Lung (tissue), 12 donors: ENCODE measurements around the gene RARA. TPM values are rescaled to one million over a fixed set of nuclear protein-coding genes. Genes with fewer than 3 reads are reported as not detected.
"Not testable (repeated sequence)": the region's sequence is repeated elsewhere in the genome, so short reads cannot be mapped to it uniquely, and the experiment has no call there.

Experiments used
- ATAC-seq: fragments of 200-7000 bp; cut with Tn5 transposase; one replicate; pipeline ENCODE4 v1.9.1; 2020; ENCODE audit warnings: moderate number of reproducible peaks; ENCODE audit not compliant: insufficient read depth, low FRiP score
- DNase-seq, 3 donors: peaks; one replicate each; pipeline ENCODE4 v3.0.0-alpha.2; 2013 to 2017
- H3K27ac ChIP-seq, 2 donors: one replicate each; pipeline ENCODE4 v1.5.1; 2013; ENCODE audit warnings: mild to moderate bottlenecking in 2 of 2, moderate library complexity in 2 of 2, control low read depth in 1 of 2, inconsistent platforms in 1 of 2, low read depth in 1 of 2, low read length in 1 of 2
- H3K27me3 ChIP-seq, 3 donors: one replicate each; pipeline ENCODE4 v1.5.1; 2013; ENCODE audit warnings: low read length in 2 of 3; ENCODE audit not compliant: control insufficient read depth in 3 of 3, insufficient read depth in 3 of 3
- H3K36me3 ChIP-seq, 4 donors: one replicate each; pipeline ENCODE4 v1.5.1; 2013; ENCODE audit warnings: low read length in 4 of 4, mild to moderate bottlenecking in 1 of 4, moderate library complexity in 1 of 4; ENCODE audit not compliant: control insufficient read depth in 4 of 4, insufficient read depth in 4 of 4
- H3K4me1 ChIP-seq, 5 donors: one replicate each; pipeline ENCODE4 v1.5.1; 2013; ENCODE audit warnings: low read length in 5 of 5, mild to moderate bottlenecking in 2 of 5, moderate library complexity in 1 of 5; ENCODE audit not compliant: control insufficient read depth in 5 of 5, insufficient read depth in 5 of 5
- H3K4me3 ChIP-seq: one replicate; pipeline ENCODE4 v1.5.1; 2013; ENCODE audit warnings: mild to moderate bottlenecking, control low read depth, moderate library complexity
- H3K9ac ChIP-seq, 2 donors: one replicate each; pipeline ENCODE4 v1.5.1; 2013; ENCODE audit warnings: low read length in 2 of 2, control low read depth in 1 of 2; ENCODE audit not compliant: insufficient read depth in 1 of 2
- H3K9me3 ChIP-seq, 4 donors: one replicate each; pipeline ENCODE4 v1.5.1; 2013; ENCODE audit warnings: low read length in 3 of 4, mild to moderate bottlenecking in 1 of 4, moderate library complexity in 1 of 4; ENCODE audit not compliant: control insufficient read depth in 4 of 4, insufficient read depth in 3 of 4
- WGBS, 2 donors: extraction: QIAGEN DNeasy Blood & Tissue Kit; methylation state at CpG; one replicate each; pipeline ENCODE4 v1.1.7; 2013; 5-methylcytosine and 5-hydroxymethylcytosine counted together
- polyA plus RNA-seq, 2 donors: library from polyadenylated mRNA; stranded (reverse); fragments of 200-250 nt; gene quantifications; one replicate each; pipeline ENCODE4 v1.2.1, GENCODE V29; 2013
- total RNA-seq, 2 donors: library from RNA; depleted of rRNA in 1 of 2; stranded (reverse); fragments of >200 nt in 1 of 2; gene quantifications; one replicate each; pipeline ENCODE4 v1.2.1, GENCODE V29; 2014 to 2021
- TF ChIP-seq, protein P1 (sequence below): IDR thresholded peaks from 2 replicates; pipeline ENCODE4 v1.5.1; 2012; ENCODE audit warnings: mild to moderate bottlenecking; ENCODE audit errors: control extremely low read depth, extremely low read depth
- donor health status: control.
- donor health status: control.
- donor health status: Bipolar disorder and iron deficiency.
- donor health status: healthy.
- donor health status: DM: yes; HTN: yes; CAD: no.

Gene RARA
- total and polyA plus RNA-seq, 4 donors, result 36.4 to 75.3 (median 50.8) TPM

- Histone ChIP-seq H3K9me3 (no peaks in the 10 kb centered on the region), H3K4me1 (peaks cover 0 to 1% (median 0%) of the 10 kb centered on the region in 5 donors), H3K36me3 (no peaks in the 10 kb centered on the region), H3K27me3 (no peaks in the 10 kb centered on the region), H3K9ac (no peak overlapping the region), H3K27ac (no peak overlapping the region), H3K4me3 (no peak overlapping the region)
- 89 to 90% methylated on average over 8 of the region's 8 CpGs for WGBS, 2 donors
- TF ChIP-seq, protein P1, sequence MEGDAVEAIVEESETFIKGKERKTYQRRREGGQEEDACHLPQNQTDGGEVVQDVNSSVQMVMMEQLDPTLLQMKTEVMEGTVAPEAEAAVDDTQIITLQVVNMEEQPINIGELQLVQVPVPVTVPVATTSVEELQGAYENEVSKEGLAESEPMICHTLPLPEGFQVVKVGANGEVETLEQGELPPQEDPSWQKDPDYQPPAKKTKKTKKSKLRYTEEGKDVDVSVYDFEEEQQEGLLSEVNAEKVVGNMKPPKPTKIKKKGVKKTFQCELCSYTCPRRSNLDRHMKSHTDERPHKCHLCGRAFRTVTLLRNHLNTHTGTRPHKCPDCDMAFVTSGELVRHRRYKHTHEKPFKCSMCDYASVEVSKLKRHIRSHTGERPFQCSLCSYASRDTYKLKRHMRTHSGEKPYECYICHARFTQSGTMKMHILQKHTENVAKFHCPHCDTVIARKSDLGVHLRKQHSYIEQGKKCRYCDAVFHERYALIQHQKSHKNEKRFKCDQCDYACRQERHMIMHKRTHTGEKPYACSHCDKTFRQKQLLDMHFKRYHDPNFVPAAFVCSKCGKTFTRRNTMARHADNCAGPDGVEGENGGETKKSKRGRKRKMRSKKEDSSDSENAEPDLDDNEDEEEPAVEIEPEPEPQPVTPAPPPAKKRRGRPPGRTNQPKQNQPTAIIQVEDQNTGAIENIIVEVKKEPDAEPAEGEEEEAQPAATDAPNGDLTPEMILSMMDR, result no peak
- DNase-seq (no peak), ATAC-seq (no peak)
These were observed 65.0 kb downstream of the RARA start for GRCh38 chr17:40373999-40374398.

- ATAC-seq (no peak), DNase-seq (no peak)
- no peaks in the 10 kb centered on the region for H3K27me3 ChIP-seq
- H3K9me3 ChIP-seq, result no peaks in the 10 kb centered on the region
- TF ChIP-seq, protein P1, result no peak
- H3K4me3 ChIP-seq, result no peak overlapping the region
- no peaks in the 10 kb centered on the region for H3K36me3 ChIP-seq
- H3K9ac ChIP-seq, result no peak overlapping the region
- WGBS, 2 donors, result 89 to 95% methylated on average over 14 of the region's 14 CpGs
- peaks cover 0 to 2% (median 0%) of the 10 kb centered on the region in 5 donors for H3K4me1 ChIP-seq
- H3K27ac ChIP-seq, result no peak overlapping the region
These were observed 66.0 kb downstream of the RARA start for GRCh38 chr17:40374821-40375498.

GRCh38 chr17:40375786-40376185 lies 66.8 kb downstream of the RARA start:
- H3K27ac ChIP-seq, H3K4me3 ChIP-seq, ATAC-seq, H3K27me3 ChIP-seq, DNase-seq, H3K36me3 ChIP-seq, H3K4me1 ChIP-seq, H3K9ac ChIP-seq, H3K9me3 ChIP-seq: not testable (repeated sequence)
- 90 to 94% methylated on average over 21 of the region's 21 CpGs for WGBS, 2 donors

GRCh38 chr17:40376541-40376940 lies 67.6 kb downstream of the RARA start:
- H3K4me3 ChIP-seq, H3K36me3 ChIP-seq, H3K27ac ChIP-seq, H3K9ac ChIP-seq, H3K4me1 ChIP-seq, DNase-seq, ATAC-seq, H3K9me3 ChIP-seq, H3K27me3 ChIP-seq: not testable (repeated sequence)
- WGBS, 2 donors, result 77 to 81% methylated on average over 6 of the region's 6 CpGs
